Activated B cell treated with CpG ODN at 0.5 μM for 24 hours (primary cell): ENCODE data around the gene SERHL2. TPM values are rescaled to one million over a fixed set of nuclear protein-coding genes. Genes with fewer than 3 reads are reported as not detected.
"Not testable (repeated sequence)": the region's sequence is repeated elsewhere in the genome, so short reads cannot be mapped to it uniquely, and the experiment has no call there.

Source experiments
- ATAC-seq: fragments of 200-7000 bp; cut with Tn5 transposase; one replicate; pipeline ENCODE4 v1.10.0; 2021; ENCODE audit warnings: low read depth, mild to moderate bottlenecking, moderate library complexity
- CTCF ChIA-PET: fragments of 350-600 bp; sonication (Branson Sonifier 250); formaldehyde crosslinking; loops from one replicate; lab custom pipeline; 2021; ENCODE audit warnings: antibody characterized with exemption; lab: Charles Lee
- POLR2A ChIA-PET: fragments of 350-600 bp; sonication (Branson Sonifier 250); formaldehyde crosslinking; loops from one replicate; lab custom pipeline; 2021; ENCODE audit warnings: antibody characterized with exemption; lab: Charles Lee
- DNase-seq: peaks from one replicate; pipeline ENCODE4 v3.0.0; 2022
- H3K27ac Mint-ChIP-seq: one replicate; pipeline ENCODE4 v1.8.0; 2020; ENCODE audit warnings: mixed read lengths
- H3K27me3 Mint-ChIP-seq: one replicate; pipeline ENCODE4 v1.8.0; 2021; ENCODE audit warnings: mixed read lengths
- H3K36me3 Mint-ChIP-seq: one replicate; pipeline ENCODE4 v1.8.0; 2021; ENCODE audit warnings: low read depth, mixed read lengths
- H3K4me1 Mint-ChIP-seq: one replicate; pipeline ENCODE4 v1.8.0; 2021; ENCODE audit warnings: mixed read lengths
- H3K4me3 Mint-ChIP-seq: one replicate; pipeline ENCODE4 v1.8.0; 2020; ENCODE audit warnings: mild to moderate bottlenecking, mixed read lengths
- H3K9me3 Mint-ChIP-seq: one replicate; pipeline ENCODE4 v1.8.0; 2020; ENCODE audit warnings: mixed read lengths
- CTCF ChIP-seq: fragments of 200-600 bp; IDR thresholded peaks from one replicate; pipeline ENCODE4 v1.8.0; 2022; ENCODE audit warnings: antibody characterized with exemption, mild to moderate bottlenecking
- intact Hi-C: fragments of 100-400 bp; cut with micrococcal nuclease; formaldehyde crosslinking; loops from one replicate; pipeline ENCODE4 v1.15.1; 2024
- total RNA-seq: library from RNA; stranded (reverse); gene quantifications from 2 replicates; pipeline ENCODE4 v1.2.3, GENCODE V29; 2022

Gene SERHL2
- total RNA-seq, 1 donor from 2014 or later: 1.7 TPM

GRCh38 chr22:42548597-42549330 lies 5.0 kb upstream of the SERHL2 start:
- CTCF ChIA-PET: no interaction called here
- DNase-seq (no peak), ATAC-seq (no peak)
- Mint-ChIP-seq H3K4me3 (no peak overlapping the region), H3K27ac (peak overlapping the region; percentile 73), H3K27me3 (no peaks in the 10 kb centered on the region), H3K36me3 (peaks cover 1% of the 10 kb centered on the region), H3K4me1 (peaks cover 48% of the 10 kb centered on the region), H3K9me3 (no peaks in the 10 kb centered on the region)
- intact Hi-C loops: no loop called here
- TF ChIP-seq CTCF: no peak
- POLR2A ChIA-PET: interaction anchor here (0.7 to 4.0 kb wide), 6 partner anchors 9 to 99 kb away, joined by 3 to 28 read pairs (median 4); no protein-coding TSS in a partner anchor

- TF ChIP-seq CTCF: no peak
- H3K36me3 Mint-ChIP-seq: peaks cover 1% of the 10 kb centered on the region
- H3K4me1 Mint-ChIP-seq: peaks cover 54% of the 10 kb centered on the region
- H3K4me3 Mint-ChIP-seq: no peak overlapping the region
- H3K27ac Mint-ChIP-seq: peak overlapping the region; percentile 73
- intact Hi-C loops: loop anchor here (5.0 kb wide), 1 partner anchor 107 kb away; no protein-coding TSS in a partner anchor
- DNase-seq (no peak), ATAC-seq (no peak)
- H3K9me3 Mint-ChIP-seq: no peaks in the 10 kb centered on the region
- H3K27me3 Mint-ChIP-seq: no peaks in the 10 kb centered on the region
- CTCF ChIA-PET: interaction anchor here (1.1 to 1.5 kb wide), 3 partner anchors 9 to 19 kb away, joined by 3 to 6 read pairs (median 3); no protein-coding TSS in a partner anchor
- POLR2A ChIA-PET: interaction anchor here (0.6 to 4.0 kb wide), 10 partner anchors 8 to 385 kb away, joined by 3 to 28 read pairs (median 5); partner anchors contain the start of gene POLDIP3
Measured at GRCh38 chr22:42549331-42550060, 4.3 kb upstream of the SERHL2 start.

GRCh38 chr22:42552294-42552647 lies 1.5 kb upstream of the SERHL2 start:
- Mint-ChIP-seq H3K4me1 (peaks cover 54% of the 10 kb centered on the region), H3K4me3 (peak overlapping the region; percentile 88), H3K27ac (peak overlapping the region; percentile 99)
- H3K9me3 Mint-ChIP-seq, H3K27me3 Mint-ChIP-seq, ATAC-seq, H3K36me3 Mint-ChIP-seq, DNase-seq: not testable (repeated sequence)
- intact Hi-C loops: loop anchor here (2.0 to 5.0 kb wide), 4 partner anchors 33 to 461 kb away; partner anchors contain the start of genes NDUFA6, POLDIP3 and RRP7A
- CTCF ChIA-PET: interaction anchor here (1.0 to 2.1 kb wide), 6 partner anchors 12 to 62 kb away, joined by 3 to 8 read pairs (median 5); no protein-coding TSS in a partner anchor
- POLR2A ChIA-PET: interaction anchor here (0.9 to 4.0 kb wide), 6 partner anchors 11 to 62 kb away, joined by 3 to 28 read pairs (median 7); partner anchors contain the start of gene POLDIP3

GRCh38 chr22:42560381-42560780 lies 6.6 kb downstream of the SERHL2 start:
- ATAC-seq: no peak
- ChIA-PET POLR2A (interaction anchor here (0.6 to 1.1 kb wide), 2 partner anchors 54 to 72 kb away, joined by 4 to 5 read pairs; partner anchors contain the start of gene POLDIP3), CTCF (interaction anchor here (1.6 kb wide), 1 partner anchor 116 kb away, joined by 5 read pairs; no protein-coding TSS in a partner anchor)
- Mint-ChIP-seq H3K4me1 (peaks cover 24% of the 10 kb centered on the region), H3K27me3 (no peaks in the 10 kb centered on the region), H3K9me3 (no peaks in the 10 kb centered on the region), H3K36me3 (no peaks in the 10 kb centered on the region), H3K27ac (no peak overlapping the region), H3K4me3 (no peak overlapping the region)
- no peak for TF ChIP-seq CTCF
- intact Hi-C loops: no loop called here
- no peak for DNase-seq

GRCh38 chr22:42560781-42561180 lies 7.0 kb downstream of the SERHL2 start:
- Mint-ChIP-seq H3K4me3 (no peak overlapping the region), H3K27me3 (no peaks in the 10 kb centered on the region), H3K9me3 (no peaks in the 10 kb centered on the region), H3K4me1 (peaks cover 24% of the 10 kb centered on the region), H3K27ac (peak overlapping the region; percentile 44), H3K36me3 (no peaks in the 10 kb centered on the region)
- no peak for ATAC-seq
- POLR2A ChIA-PET: interaction anchor here (0.6 to 1.1 kb wide), 2 partner anchors 54 to 71 kb away, joined by 4 to 5 read pairs; partner anchors contain the start of gene POLDIP3
- no peak for TF ChIP-seq CTCF
- intact Hi-C loops: no loop called here
- CTCF ChIA-PET: interaction anchor here (1.6 kb wide), 1 partner anchor 116 kb away, joined by 5 read pairs; no protein-coding TSS in a partner anchor
- no peak for DNase-seq
